ACC112 (cell line): ENCODE results near the gene DSC3.
"Not testable (repeated sequence)": the region's sequence is repeated elsewhere in the genome, so short reads cannot be mapped to it uniquely, and the experiment has no call there.

Experiments
- H2AFZ ChIP-seq: fragments of 200-600 bp; sonication (generic); one replicate; pipeline ENCODE4 v1.6.0; 2017; ENCODE audit warnings: antibody characterized with exemption, low read length; ENCODE audit not compliant: unreplicated experiment
- H3K27ac ChIP-seq: fragments of 200-600 bp; sonication (generic); 2 replicates; pipeline ENCODE4 v1.5.1; 2014; ENCODE audit warnings: low read depth, mild to moderate bottlenecking, antibody characterized with exemption, low read length, moderate library complexity
- H3K27me3 ChIP-seq: fragments of 200-600 bp; sonication (generic); 2 replicates; pipeline ENCODE4 v1.6.1; 2014; ENCODE audit warnings: mild to moderate bottlenecking, antibody characterized with exemption, low read length, moderate library complexity, mixed read lengths; ENCODE audit not compliant: insufficient read depth
- H3K36me3 ChIP-seq: fragments of 200-600 bp; sonication (generic); 2 replicates; pipeline ENCODE4 v1.6.1; 2016; ENCODE audit warnings: mild to moderate bottlenecking, antibody characterized with exemption, low read length, moderate library complexity, mixed read lengths; ENCODE audit not compliant: insufficient read depth
- H3K4me1 ChIP-seq: fragments of 200-600 bp; sonication (generic); one replicate; pipeline ENCODE4 v1.6.1; 2016; ENCODE audit warnings: low read length, mixed read lengths; ENCODE audit not compliant: insufficient read depth, unreplicated experiment, control insufficient read depth
- H3K4me3 ChIP-seq: fragments of 200-600 bp; sonication (generic); 2 replicates; pipeline ENCODE4 v1.5.1; 2014; ENCODE audit warnings: mild to moderate bottlenecking, low read depth, low read length
- H3K79me2 ChIP-seq: fragments of 200-600 bp; sonication (generic); one replicate; pipeline ENCODE4 v1.6.0; 2016; ENCODE audit warnings: low read length; ENCODE audit not compliant: control insufficient read depth, unreplicated experiment, insufficient read depth

Gene DSC3

DNA sequence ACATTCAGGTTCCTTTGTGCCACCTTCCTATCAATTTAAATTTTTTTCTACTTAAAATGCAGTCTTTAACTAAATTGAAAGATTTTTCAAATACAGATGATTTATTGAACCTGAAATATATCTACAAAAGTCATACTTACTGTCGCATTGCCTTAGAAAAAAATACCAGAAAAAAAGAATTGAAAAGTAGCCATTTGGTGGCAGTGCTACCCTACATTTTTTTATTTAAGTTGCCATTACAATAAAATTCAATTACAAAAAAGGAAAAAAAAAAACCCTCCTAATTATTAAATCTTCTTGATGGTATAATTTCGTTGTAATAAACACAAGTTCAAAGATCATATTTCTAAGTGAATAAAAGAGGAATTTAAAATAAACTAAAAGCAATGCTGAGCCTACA lies 43.4 kb downstream of the DSC3 start:
- H3K27me3 ChIP-seq, result no peaks in the 10 kb centered on the region
- no peak overlapping the region for H3K4me3 ChIP-seq
- no peak overlapping the region for H3K27ac ChIP-seq
- H3K79me2 ChIP-seq, result no peaks in the 10 kb centered on the region
- no peak overlapping the region for H2AFZ ChIP-seq
- no peaks in the 10 kb centered on the region for H3K4me1 ChIP-seq
- no peaks in the 10 kb centered on the region for H3K36me3 ChIP-seq

GRCh38 chr18:30997223-30997622 lies 45.3 kb downstream of the DSC3 start:
- no peak overlapping the region for H2AFZ ChIP-seq
- H3K36me3 ChIP-seq, result no peaks in the 10 kb centered on the region
- H3K4me3 ChIP-seq, result no peak overlapping the region
- no peaks in the 10 kb centered on the region for H3K4me1 ChIP-seq
- H3K27me3 ChIP-seq, result no peaks in the 10 kb centered on the region
- H3K27ac ChIP-seq, result no peak overlapping the region
- H3K79me2 ChIP-seq, result no peaks in the 10 kb centered on the region

- H3K36me3 ChIP-seq, result no peaks in the 10 kb centered on the region
- H3K4me1 ChIP-seq, result no peaks in the 10 kb centered on the region
- no peaks in the 10 kb centered on the region for H3K27me3 ChIP-seq
- H2AFZ ChIP-seq, result no peak overlapping the region
- H3K4me3 ChIP-seq, result no peak overlapping the region
- no peaks in the 10 kb centered on the region for H3K79me2 ChIP-seq
- no peak overlapping the region for H3K27ac ChIP-seq
Observed at GRCh38 chr18:30992231-30992630, 50.3 kb downstream of the DSC3 start.

DNA sequence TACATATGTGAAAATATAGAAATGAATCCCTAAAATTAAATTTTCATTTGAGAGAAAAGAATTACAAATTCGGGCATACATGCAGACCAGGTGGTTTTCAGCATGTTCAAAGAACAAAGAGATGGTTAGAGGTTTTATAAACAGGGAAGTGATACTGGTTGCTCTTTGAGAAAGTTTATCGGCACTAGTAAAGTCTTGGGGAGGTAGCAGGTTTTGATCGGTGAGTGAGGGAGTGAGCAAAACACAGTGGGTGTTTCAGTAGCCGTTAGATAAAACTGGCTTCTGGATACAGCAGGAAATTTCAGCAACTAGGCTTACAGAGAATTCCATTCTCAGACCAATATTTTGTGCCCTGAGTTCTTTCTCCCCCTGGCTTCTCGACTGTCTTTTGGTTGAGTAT lies 51.1 kb downstream of the DSC3 start:
- Histone ChIP-seq H3K27me3 (no peaks in the 10 kb centered on the region), H3K4me1 (no peaks in the 10 kb centered on the region), H3K79me2 (no peaks in the 10 kb centered on the region), H3K4me3 (no peak overlapping the region), H2AFZ (no peak overlapping the region), H3K27ac (no peak overlapping the region), H3K36me3 (no peaks in the 10 kb centered on the region)

- H3K79me2 ChIP-seq, result no peaks in the 10 kb centered on the region
- H2AFZ ChIP-seq, result no peak overlapping the region
- H3K36me3 ChIP-seq, result no peaks in the 10 kb centered on the region
- no peaks in the 10 kb centered on the region for H3K27me3 ChIP-seq
- no peak overlapping the region for H3K27ac ChIP-seq
- H3K4me1 ChIP-seq, result no peaks in the 10 kb centered on the region
- H3K4me3 ChIP-seq, result no peak overlapping the region
Observed at GRCh38 chr18:30989141-30989540, 53.4 kb downstream of the DSC3 start.

DNA sequence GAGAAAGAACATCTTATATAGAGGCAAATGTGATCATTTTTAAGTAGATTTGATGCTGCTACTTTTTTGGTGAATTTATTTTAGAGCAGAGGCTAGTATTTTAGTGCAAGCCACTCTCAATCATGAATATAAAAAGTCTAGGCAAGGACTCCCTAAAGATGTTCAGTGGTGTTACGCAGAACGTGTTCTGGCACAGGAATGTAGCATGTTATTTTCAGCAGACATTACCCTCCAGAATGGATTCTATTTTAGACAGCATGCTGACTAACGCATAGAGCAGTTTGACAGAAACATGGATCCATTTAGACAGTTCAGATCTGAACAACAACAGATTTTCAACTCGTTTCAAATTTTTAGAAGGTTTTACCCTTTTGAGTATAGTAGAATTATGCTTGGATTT lies 54.1 kb downstream of the DSC3 start:
- no peaks in the 10 kb centered on the region for H3K4me1 ChIP-seq
- H2AFZ ChIP-seq, result no peak overlapping the region
- H3K27me3 ChIP-seq, result no peaks in the 10 kb centered on the region
- no peak overlapping the region for H3K27ac ChIP-seq
- H3K79me2 ChIP-seq, result no peaks in the 10 kb centered on the region
- no peak overlapping the region for H3K4me3 ChIP-seq
- H3K36me3 ChIP-seq, result no peaks in the 10 kb centered on the region

DNA sequence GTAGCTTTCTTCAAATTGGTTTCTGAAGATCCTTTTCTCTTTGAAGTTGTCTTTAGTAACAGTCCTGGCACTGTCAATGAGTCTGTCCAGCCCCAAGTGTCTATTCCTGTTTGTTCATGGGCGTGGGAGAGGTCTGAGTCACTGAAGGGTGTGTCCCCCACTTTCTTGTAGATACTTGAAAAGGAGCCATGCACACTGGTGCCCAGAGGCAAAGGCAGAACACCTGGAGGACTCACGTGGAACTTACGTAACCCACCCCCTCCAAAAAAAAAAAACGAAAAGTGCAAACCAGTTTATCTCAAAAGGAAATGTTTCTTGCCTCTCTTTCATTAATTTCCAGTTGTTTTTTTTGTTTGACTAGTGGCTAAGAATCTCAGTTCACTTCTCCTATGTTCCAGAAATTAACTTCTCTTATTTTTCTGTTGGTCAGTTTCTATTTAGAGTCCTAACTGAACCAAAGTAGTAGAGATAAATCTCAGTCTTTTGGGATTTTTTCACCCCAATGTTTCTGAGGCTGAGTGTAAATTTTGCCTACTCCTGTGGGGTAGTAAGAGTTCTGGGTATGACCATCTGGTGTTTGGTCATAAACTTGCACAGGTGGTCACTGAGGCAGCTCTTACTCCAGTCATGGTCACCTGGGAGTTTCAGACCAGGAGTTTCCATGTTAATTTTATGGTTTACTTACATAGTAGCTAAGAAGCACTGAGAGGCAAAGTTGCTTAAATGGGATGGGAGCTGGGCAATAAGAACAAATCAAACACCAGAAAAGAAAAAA lies 54.9 kb downstream of the DSC3 start:
- Histone ChIP-seq H3K27me3 (no peaks in the 10 kb centered on the region), H3K36me3 (no peaks in the 10 kb centered on the region), H3K27ac (no peak overlapping the region), H3K4me3 (no peak overlapping the region), H2AFZ (no peak overlapping the region), H3K4me1 (no peaks in the 10 kb centered on the region), H3K79me2 (no peaks in the 10 kb centered on the region)

GRCh38 chr18:30985753-30986152 lies 56.8 kb downstream of the DSC3 start:
- H3K27me3 ChIP-seq, result no peaks in the 10 kb centered on the region
- H3K79me2 ChIP-seq, result no peaks in the 10 kb centered on the region
- no peaks in the 10 kb centered on the region for H3K36me3 ChIP-seq
- H3K4me1 ChIP-seq, result no peaks in the 10 kb centered on the region
- no peak overlapping the region for H2AFZ ChIP-seq
- H3K4me3 ChIP-seq, result no peak overlapping the region
- H3K27ac ChIP-seq, result no peak overlapping the region

DNA sequence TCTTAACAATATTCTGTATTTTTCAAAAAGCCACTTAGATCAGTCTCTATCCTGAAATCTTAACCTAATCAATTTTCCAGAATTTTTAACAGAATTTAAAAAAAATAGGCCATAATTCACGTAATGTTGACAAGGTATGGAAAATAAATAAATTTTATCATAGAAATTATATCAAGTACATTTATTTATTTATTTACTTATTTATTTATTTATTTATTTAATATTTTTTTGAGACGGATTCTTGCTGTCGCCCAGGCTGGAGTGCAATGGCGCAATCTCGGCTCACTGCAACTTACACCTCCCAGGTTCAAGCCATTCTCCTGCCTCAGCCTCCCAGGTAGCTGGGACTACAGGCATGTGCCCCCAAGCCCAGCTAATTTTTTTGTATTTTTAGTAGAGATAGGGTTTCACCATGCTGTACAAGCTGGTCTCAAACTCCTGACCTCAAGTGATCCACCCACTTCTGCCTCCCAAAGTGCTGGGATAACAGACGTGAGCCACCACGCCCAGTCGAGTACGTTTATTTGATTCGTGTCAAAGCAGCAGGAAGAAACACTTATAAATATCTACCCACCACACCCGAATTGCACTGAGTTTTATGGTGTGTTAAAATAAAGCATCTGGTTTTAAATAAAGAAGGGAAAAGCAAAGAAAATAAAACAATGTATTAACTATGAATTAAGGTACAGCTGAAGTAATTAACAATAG lies 60.1 kb downstream of the DSC3 start:
- no peak overlapping the region for H3K4me3 ChIP-seq
- H3K27me3 ChIP-seq, result no peaks in the 10 kb centered on the region
- H3K79me2 ChIP-seq, result no peaks in the 10 kb centered on the region
- no peaks in the 10 kb centered on the region for H3K36me3 ChIP-seq
- H2AFZ ChIP-seq, result no peak overlapping the region
- no peaks in the 10 kb centered on the region for H3K4me1 ChIP-seq
- no peak overlapping the region for H3K27ac ChIP-seq

DNA sequence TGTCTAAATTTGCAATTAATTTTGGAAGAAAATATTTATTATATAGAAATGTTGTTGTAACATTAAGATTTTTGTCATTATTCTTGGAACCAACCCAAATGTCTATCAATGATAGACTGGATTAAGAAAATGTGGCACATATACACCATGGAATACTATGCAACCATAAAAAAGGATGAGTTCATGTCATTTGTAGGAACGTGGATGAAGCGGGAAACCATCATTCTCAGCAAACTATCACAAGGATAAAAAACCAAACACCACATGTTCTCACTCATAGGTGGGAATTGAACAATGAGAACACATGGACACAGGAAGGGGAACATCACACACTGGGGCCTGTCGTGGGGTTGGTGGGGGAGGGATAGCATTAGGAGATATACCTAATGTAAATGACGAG lies 64.5 kb downstream of the DSC3 start:
- H3K4me3 ChIP-seq, H3K4me1 ChIP-seq, H3K27me3 ChIP-seq, H3K36me3 ChIP-seq, H2AFZ ChIP-seq, H3K79me2 ChIP-seq, H3K27ac ChIP-seq: not testable (repeated sequence)

DNA sequence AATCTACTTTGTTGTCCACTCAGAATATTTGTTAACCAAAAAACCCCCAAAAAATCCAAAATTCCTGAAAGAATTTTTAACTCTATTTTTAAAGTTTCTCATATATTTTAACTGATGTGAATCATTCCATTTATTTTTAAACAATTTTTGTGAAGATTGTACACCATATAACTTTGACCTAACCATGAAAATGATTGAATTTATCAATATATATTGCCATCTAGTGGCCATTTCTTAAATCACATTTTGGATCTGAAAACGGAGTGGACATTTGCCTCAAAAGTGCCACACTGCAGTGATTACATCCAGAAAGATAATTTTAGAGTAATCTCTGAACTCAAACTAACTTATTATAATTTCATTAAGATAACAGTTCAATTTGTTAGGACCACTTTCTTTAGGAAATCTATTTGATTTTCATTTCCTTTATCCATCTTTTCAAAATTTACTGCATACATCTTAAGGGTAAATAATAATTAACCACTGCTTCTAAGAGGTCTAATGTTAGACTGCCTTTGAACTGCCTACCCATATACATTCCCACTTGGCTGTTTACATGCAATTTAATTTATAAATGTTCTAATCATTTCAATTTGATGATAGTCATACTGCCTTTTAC lies 71.1 kb downstream of the DSC3 start:
- H3K36me3 ChIP-seq, result no peaks in the 10 kb centered on the region
- peaks cover 6% of the 10 kb centered on the region; the same call in 1 of the 2 replicates for H3K27me3 ChIP-seq
- H2AFZ ChIP-seq, result no peak overlapping the region
- H3K4me1 ChIP-seq, result no peaks in the 10 kb centered on the region
- no peak overlapping the region for H3K27ac ChIP-seq
- no peak overlapping the region for H3K4me3 ChIP-seq
- H3K79me2 ChIP-seq, result no peaks in the 10 kb centered on the region
